Neural progenitor cell (in vitro differentiated cells): Measurements from ENCODE around the gene CNN1. TPM values are rescaled to one million over a fixed set of nuclear protein-coding genes. Genes with fewer than 3 reads are reported as not detected.

ENCODE experiments used
- DNase-seq: peaks from one replicate; pipeline ENCODE4 v3.0.0-alpha.2; 2016; ENCODE audit warnings: low spot score
- H2AFZ ChIP-seq: fragments of 200-600 bp; sonication (generic); replicated peaks from 2 replicates; pipeline ENCODE4 v1.6.1; 2016; ENCODE audit warnings: antibody characterized with exemption
- H3F3A ChIP-seq: fragments of 200-600 bp; sonication (generic); 2 replicates; pipeline ENCODE4 v1.6.1; 2016; ENCODE audit warnings: antibody characterized with exemption, low read depth
- H3K27ac ChIP-seq: fragments of 200-600 bp; sonication (generic); 2 replicates; pipeline ENCODE4 v1.5.1; 2016; ENCODE audit warnings: mild to moderate bottlenecking
- H3K27me3 ChIP-seq: fragments of 200-600 bp; sonication (generic); 2 replicates; pipeline ENCODE4 v1.6.1; 2016; ENCODE audit warnings: mild to moderate bottlenecking, moderate library complexity
- H3K36me3 ChIP-seq: fragments of 200-600 bp; sonication (generic); 2 replicates; pipeline ENCODE4 v1.5.1; 2016
- H3K4me1 ChIP-seq: fragments of 200-600 bp; sonication (generic); 2 replicates; pipeline ENCODE4 v1.6.1; 2016; ENCODE audit warnings: mixed run types
- H3K4me2 ChIP-seq: fragments of 200-600 bp; sonication (generic); 2 replicates; pipeline ENCODE4 v1.6.1; 2016
- H3K4me3 ChIP-seq: fragments of 200-600 bp; sonication (generic); 2 replicates; pipeline ENCODE4 v1.5.1; 2016
- H3K79me2 ChIP-seq: fragments of 200-600 bp; sonication (generic); 2 replicates; pipeline ENCODE4 v1.6.1; 2016; ENCODE audit warnings: low read depth
- H3K9ac ChIP-seq: fragments of 200-600 bp; sonication (generic); 2 replicates; pipeline ENCODE4 v1.6.1; 2016
- H3K9me3 ChIP-seq: fragments of 200-600 bp; sonication (generic); 2 replicates; pipeline ENCODE4 v1.5.1; 2016; ENCODE audit warnings: low read depth
- H4K20me1 ChIP-seq: fragments of 200-600 bp; sonication (generic); 2 replicates; pipeline ENCODE4 v1.6.1; 2016; ENCODE audit warnings: low read depth
- H3K27ac Mint-ChIP-seq: 3 replicates; pipeline ENCODE4 v1.8.0; 2021; ENCODE audit warnings: mixed read lengths
- H3K27me3 Mint-ChIP-seq: 2 replicates; pipeline ENCODE4 v1.8.0; 2022; ENCODE audit warnings: low read depth, mild to moderate bottlenecking, inconsistent platforms, moderate library complexity, mixed read lengths; ENCODE audit not compliant: insufficient read depth
- H3K36me3 Mint-ChIP-seq: 3 replicates; pipeline ENCODE4 v1.8.0; 2021; ENCODE audit warnings: mixed read lengths
- H3K4me1 Mint-ChIP-seq: 3 replicates; pipeline ENCODE4 v1.8.0; 2021; ENCODE audit warnings: mixed read lengths
- H3K4me3 Mint-ChIP-seq: 3 replicates; pipeline ENCODE4 v1.8.0; 2021; ENCODE audit warnings: mild to moderate bottlenecking, moderate library complexity, mixed read lengths
- H3K9me3 Mint-ChIP-seq: 3 replicates; pipeline ENCODE4 v1.8.0; 2020; ENCODE audit warnings: mixed read lengths
- EZH2 ChIP-seq: fragments of 200-600 bp; sonication (generic); IDR thresholded peaks from 2 replicates; pipeline ENCODE4 v1.6.1; 2017; ENCODE audit warnings: antibody characterized with exemption, mild to moderate bottlenecking, moderate library complexity
- EZH2phosphoT487 ChIP-seq: fragments of 200-600 bp; sonication (generic); IDR thresholded peaks from 2 replicates; pipeline ENCODE4 v1.6.1; 2017; ENCODE audit warnings: antibody characterized with exemption
- total RNA-seq: library from RNA; depleted of rRNA; stranded (reverse); fragments of >200 nt; gene quantifications from 2 replicates; pipeline ENCODE4 v1.2.3, GENCODE V29; 2015; ENCODE audit warnings: low replicate concordance
- TF ChIP-seq, protein P1 (sequence below): fragments of 200-600 bp; sonication (generic); IDR thresholded peaks from 2 replicates; pipeline ENCODE4 v1.5.1; 2017; ENCODE audit warnings: antibody characterized with exemption, mild to moderate bottlenecking

Gene CNN1
- total RNA-seq, 1 donor from 2014 or later, result 7.0 TPM

DNA sequence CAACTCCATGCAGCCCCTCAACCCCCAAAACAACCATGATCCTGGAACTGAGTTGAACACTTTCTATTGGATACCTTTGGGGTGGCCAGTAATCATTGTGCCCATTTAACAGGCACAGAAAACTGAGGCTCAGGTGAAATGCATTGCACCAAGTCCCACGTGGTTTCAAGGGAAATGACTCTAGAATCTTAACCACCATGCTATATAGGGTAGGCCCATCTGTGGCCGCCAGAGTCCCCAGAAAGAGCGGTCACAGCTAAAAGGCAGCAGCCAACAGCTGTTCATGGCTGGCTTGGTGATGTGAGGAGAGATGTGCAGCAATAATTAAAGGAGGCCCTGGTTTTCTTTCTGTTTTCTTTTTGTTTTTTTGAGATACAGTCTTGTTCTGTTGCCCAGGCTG is 2.6 kb downstream of the CNN1 start:
- Histone ChIP-seq H3K36me3 (no peaks in the 10 kb centered on the region), H3K9me3 (no peaks in the 10 kb centered on the region), H3F3A (peaks cover 19% of the 10 kb centered on the region), H3K79me2 (no peaks in the 10 kb centered on the region), H2AFZ (no peak overlapping the region), H3K27me3 (no peaks in the 10 kb centered on the region), H3K4me2 (no peak overlapping the region), H3K27ac (no peak overlapping the region), H3K9ac (no peak overlapping the region), H4K20me1 (no peaks in the 10 kb centered on the region), H3K4me3 (no peak overlapping the region), H3K4me1 (peaks cover 19% of the 10 kb centered on the region)
- H3K27ac Mint-ChIP-seq, result no peak overlapping the region
- no peak overlapping the region for H3K4me3 Mint-ChIP-seq
- peaks cover 16% of the 10 kb centered on the region for H3K4me1 Mint-ChIP-seq
- TF ChIP-seq, protein P1, sequence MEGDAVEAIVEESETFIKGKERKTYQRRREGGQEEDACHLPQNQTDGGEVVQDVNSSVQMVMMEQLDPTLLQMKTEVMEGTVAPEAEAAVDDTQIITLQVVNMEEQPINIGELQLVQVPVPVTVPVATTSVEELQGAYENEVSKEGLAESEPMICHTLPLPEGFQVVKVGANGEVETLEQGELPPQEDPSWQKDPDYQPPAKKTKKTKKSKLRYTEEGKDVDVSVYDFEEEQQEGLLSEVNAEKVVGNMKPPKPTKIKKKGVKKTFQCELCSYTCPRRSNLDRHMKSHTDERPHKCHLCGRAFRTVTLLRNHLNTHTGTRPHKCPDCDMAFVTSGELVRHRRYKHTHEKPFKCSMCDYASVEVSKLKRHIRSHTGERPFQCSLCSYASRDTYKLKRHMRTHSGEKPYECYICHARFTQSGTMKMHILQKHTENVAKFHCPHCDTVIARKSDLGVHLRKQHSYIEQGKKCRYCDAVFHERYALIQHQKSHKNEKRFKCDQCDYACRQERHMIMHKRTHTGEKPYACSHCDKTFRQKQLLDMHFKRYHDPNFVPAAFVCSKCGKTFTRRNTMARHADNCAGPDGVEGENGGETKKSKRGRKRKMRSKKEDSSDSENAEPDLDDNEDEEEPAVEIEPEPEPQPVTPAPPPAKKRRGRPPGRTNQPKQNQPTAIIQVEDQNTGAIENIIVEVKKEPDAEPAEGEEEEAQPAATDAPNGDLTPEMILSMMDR, result no peak
- TF ChIP-seq EZH2, result no peak
- TF ChIP-seq EZH2phosphoT487, result no peak
- peaks cover 10% of the 10 kb centered on the region for H3K27me3 Mint-ChIP-seq
- DNase-seq, result no peak
- no peaks in the 10 kb centered on the region for H3K36me3 Mint-ChIP-seq
- no peaks in the 10 kb centered on the region for H3K9me3 Mint-ChIP-seq

DNA sequence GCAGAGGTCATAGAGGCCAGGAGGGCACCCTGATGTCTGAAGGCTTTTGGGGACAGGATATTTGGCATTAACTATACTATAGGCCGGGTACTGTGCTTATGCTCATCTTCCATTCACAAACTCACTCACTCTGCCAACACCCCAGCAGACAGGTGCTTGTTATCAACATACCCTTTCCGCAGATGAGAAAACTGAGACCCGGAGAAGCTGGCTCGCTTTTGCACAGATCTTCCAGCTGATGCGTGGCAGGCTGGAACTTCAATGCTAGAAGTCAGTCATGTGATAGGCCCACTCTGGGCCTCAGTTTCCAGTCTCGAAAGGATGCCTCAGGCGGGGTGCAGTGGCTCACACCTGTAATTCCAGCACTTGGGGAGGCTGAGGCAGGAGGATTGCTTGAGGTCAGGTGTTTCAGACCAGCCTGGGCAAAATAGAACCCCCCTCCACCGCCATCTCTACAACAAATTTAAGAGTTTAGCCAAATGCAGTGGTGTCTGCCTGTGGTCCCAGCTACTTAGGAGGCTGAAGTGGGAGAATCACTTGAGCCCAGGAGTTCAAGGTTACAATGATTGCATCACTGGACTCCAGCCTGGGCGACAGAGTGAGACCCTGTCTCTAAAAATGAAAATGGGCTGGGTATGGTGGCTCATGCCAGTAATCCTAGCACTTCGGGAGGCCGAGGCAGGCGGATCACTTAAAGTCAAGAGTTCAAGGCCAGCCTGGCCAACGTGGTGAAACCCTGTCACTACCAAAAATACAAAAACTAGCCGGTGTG is 9.5 kb downstream of the CNN1 start:
- no peak for DNase-seq
- H3K27ac Mint-ChIP-seq, result peak overlapping the region; percentile 86
- H3K4me3 ChIP-seq, result no peak overlapping the region
- H3F3A ChIP-seq, result no peaks in the 10 kb centered on the region
- TF ChIP-seq, protein P1, result no peak
- TF ChIP-seq EZH2, result no peak
- no peak for TF ChIP-seq EZH2phosphoT487
- no peaks in the 10 kb centered on the region for H3K9me3 Mint-ChIP-seq
- H3K36me3 Mint-ChIP-seq, result peaks cover 3% of the 10 kb centered on the region
- peaks cover 5% of the 10 kb centered on the region for H3K4me1 Mint-ChIP-seq
- H3K27ac ChIP-seq, result no peak overlapping the region
- no peaks in the 10 kb centered on the region for H4K20me1 ChIP-seq
- no peak overlapping the region for H3K4me2 ChIP-seq
- H3K4me3 Mint-ChIP-seq, result no peak overlapping the region
- H3K9ac ChIP-seq, result no peak overlapping the region
- H3K27me3 Mint-ChIP-seq, result peaks cover 2% of the 10 kb centered on the region
- no peaks in the 10 kb centered on the region for H3K9me3 ChIP-seq
- H3K79me2 ChIP-seq, result no peaks in the 10 kb centered on the region
- no peak overlapping the region for H2AFZ ChIP-seq
- no peaks in the 10 kb centered on the region for H3K36me3 ChIP-seq
- no peaks in the 10 kb centered on the region for H3K4me1 ChIP-seq
- no peaks in the 10 kb centered on the region for H3K27me3 ChIP-seq

DNA sequence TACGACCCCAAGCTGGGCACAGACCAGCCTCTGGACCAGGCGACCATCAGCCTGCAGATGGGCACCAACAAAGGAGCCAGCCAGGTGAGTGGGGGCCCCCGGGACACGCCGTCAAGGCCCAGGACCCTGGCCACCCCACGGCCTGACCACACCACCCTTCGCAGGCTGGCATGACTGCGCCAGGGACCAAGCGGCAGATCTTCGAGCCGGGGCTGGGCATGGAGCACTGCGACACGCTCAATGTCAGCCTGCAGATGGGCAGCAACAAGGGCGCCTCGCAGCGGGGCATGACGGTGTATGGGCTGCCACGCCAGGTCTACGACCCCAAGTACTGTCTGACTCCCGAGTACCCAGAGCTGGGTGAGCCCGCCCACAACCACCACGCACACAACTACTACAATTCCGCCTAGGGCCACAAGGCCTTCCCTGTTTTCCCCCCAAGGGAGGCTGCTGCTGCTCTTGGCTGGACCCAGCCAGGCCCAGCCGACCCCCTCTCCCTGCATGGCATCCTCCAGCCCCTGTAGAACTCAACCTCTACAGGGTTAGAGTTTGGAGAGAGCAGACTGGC is 10.8 kb downstream of the CNN1 start:
- no peak overlapping the region for H2AFZ ChIP-seq
- H3K9me3 Mint-ChIP-seq, result no peaks in the 10 kb centered on the region
- no peak overlapping the region for H3K27ac ChIP-seq
- no peaks in the 10 kb centered on the region for H3K9me3 ChIP-seq
- no peaks in the 10 kb centered on the region for H3K4me1 ChIP-seq
- no peak for DNase-seq
- TF ChIP-seq, protein P1, result no peak
- TF ChIP-seq EZH2phosphoT487, result no peak
- no peak for TF ChIP-seq EZH2
- H4K20me1 ChIP-seq, result no peaks in the 10 kb centered on the region
- H3K36me3 Mint-ChIP-seq, result peaks cover 5% of the 10 kb centered on the region
- no peaks in the 10 kb centered on the region for H3K27me3 ChIP-seq
- H3K9ac ChIP-seq, result no peak overlapping the region
- H3K79me2 ChIP-seq, result no peaks in the 10 kb centered on the region
- H3K27ac Mint-ChIP-seq, result no peak overlapping the region
- no peaks in the 10 kb centered on the region for H3F3A ChIP-seq
- no peak overlapping the region for H3K4me2 ChIP-seq
- no peak overlapping the region for H3K4me3 Mint-ChIP-seq
- H3K27me3 Mint-ChIP-seq, result peaks cover 4% of the 10 kb centered on the region
- no peaks in the 10 kb centered on the region for H3K36me3 ChIP-seq
- peaks cover 5% of the 10 kb centered on the region for H3K4me1 Mint-ChIP-seq
- no peak overlapping the region for H3K4me3 ChIP-seq
